Limb (tissue), 2 donors: ENCODE measurements around the gene MVB12B.
A peak's percentile ranks its signal among the peaks of the same experiment; 100 is the strongest.

ENCODE experiments used
- DNase-seq, 2 donors: peaks; one replicate each; pipeline ENCODE4 v3.0.0-alpha.2; 2016; ENCODE audit errors: extremely low spot score in 2 of 2

Gene MVB12B

DNA sequence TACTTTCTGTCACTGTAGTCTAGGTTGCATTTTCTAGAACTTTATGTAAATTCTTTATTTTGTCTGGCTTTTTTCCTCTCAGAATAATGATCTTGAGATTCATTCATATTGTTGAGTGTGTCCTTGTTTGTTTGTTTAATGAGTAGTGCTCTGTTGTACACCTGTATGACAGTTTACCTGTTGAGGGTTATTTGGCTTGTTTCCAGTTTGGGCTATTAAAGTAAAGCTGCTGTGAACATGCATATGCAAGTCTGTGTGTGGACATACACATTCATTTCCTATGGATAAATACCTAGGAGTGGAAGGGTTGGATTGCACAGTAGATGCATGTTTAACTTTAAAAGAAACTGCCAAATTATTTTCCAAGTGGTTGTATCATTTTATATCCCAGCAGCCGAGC is 30.4 kb downstream of the MVB12B start:
- no peak for DNase-seq

DNA sequence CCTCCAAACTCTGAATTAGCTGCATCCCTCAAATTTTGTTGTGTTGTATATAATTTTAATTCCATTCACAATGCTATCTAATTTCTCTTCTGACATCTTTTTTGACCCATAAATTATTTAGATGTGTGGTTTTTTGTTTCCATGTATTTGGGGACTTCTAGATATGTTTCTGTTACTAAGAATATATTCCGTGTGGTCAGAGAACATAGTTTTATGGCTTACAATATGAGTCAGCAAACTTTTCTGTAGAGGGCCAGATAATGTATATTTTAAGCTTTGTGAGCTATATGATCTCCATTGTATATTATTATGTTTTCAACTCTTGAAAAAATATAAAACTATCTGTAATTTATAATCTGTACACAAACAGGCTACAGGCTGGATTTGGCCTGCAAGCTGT is 33.4 kb downstream of the MVB12B start:
- no peak for DNase-seq

DNA sequence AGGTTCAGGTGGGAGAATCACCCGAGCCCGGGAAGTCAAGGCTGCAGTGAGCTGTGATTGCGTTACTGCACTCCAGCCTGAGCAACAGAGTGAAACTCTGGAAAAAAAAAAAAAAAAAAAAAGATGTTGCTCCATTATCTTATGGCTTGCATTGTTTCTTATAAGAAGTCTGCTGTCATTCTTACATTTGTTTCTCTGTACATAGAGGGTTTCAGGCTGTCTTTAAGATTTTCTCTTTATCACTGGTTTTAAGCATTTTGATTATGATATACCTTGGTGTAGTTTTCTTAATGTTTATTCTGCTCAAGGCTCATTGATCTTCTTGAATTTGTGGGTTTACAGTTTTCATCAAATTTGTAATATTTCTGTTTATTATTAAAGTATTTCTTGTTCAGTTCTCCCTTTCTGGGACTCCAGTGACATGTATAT is 35.2 kb downstream of the MVB12B start:
- no peak for DNase-seq

DNA sequence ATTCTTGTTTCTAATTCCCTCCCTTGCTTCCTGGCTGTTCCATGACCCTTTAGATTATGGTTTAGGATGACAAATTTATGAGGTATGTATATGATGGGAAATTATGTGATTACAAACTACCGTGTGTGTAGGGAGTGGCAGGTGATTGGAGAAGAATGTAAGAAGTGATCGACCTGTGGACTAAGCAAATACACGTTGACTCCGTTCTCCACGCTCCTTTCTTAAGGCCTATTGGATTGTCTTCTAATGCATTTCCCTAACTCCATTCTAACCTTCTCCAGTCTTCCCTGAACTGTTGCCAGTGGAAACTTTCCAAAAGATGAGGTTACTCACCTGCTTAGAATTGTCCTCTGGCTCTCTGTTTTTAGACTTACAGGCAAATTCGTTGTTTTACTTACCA is 36.6 kb downstream of the MVB12B start:
- DNase-seq = no peak

DNA sequence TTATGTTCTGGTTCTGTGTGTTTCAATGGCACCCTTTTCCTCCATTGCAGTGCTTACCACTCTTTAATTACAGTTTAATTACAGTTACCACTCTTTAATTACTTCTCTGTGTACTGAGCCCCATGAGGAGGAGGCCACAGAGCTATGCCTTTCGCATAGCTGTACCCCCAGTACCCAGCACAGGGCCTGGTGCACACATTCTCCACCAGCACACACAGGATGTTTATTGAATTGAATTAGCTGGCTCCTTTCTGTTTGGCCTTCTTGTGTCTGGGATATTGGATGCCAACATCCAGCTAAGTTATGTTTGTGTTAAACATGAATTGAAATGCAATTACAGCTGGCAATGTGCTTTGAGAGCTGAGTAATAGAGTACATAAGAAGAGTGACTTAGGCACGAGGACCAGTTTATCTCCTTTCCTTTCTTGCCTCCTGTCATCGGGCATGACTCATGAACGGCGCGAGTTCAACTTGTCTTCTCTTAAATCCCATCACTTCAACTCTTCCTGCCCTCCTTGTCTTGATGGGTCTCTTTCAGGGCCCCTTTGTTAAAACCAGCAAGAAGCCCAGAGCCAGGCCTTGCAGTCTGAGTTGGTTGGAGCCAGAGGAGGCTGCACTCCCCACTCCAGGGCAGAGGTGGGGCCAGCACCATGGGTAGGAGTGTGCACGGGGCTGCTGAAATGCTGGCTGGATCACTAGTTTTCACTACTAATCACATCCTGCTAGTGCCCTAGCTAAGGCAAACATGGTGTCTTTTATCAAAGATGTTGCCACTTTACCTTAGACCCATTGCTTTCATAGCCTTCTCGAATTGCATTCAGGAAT is 37.4 kb downstream of the MVB12B start:
- no peak for DNase-seq

DNA sequence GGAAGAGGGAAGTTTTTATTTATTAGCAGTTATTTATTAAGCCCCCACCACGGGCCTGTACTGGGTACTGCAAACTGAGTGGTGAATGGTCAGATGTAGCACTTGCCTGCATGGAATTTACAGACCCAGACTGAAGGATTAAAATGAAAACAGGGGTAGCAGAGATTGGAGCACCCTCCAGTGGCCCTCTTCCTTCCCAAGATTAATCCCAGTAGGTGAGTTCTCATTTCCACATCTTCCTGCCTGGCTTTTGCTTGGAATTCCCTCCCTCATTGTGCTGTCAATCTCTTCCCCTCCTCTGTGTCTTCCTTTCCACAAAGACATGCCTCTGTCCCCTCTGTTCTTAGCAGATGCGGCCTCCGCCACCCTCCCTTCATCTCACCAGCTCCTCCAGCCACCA is 39.2 kb downstream of the MVB12B start:
- DNase-seq = no peak

DNA sequence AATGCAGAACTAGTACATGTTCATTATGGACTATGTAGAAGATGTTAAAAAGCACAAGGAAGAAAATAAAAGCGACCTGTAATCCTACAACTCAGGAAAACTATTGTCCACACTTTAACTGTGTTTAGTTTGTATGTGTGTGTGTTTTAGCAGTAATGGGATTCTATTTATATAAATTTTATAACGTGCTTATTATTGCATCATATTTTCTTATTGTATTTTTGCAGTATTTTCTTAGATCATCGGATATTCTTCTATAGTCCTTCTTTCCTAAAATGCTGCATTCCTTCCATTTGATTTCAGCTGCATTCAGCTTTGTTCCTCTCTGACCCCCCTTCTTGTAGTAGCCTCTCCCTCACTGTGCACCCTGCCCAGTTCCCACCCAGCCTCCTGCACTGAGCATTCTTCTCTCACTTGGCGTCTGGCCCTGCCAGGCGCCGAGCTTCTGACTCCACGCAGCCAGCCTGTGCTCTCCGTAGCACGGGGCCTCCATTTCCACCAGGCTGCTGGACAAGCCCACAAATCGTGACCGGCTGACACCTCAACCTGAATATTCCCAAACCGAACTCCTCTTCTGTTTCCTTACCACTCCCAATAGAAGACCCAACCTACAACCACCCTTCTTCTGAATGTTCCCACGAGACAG is 39.9 kb downstream of the MVB12B start:
- no peak for DNase-seq

DNA sequence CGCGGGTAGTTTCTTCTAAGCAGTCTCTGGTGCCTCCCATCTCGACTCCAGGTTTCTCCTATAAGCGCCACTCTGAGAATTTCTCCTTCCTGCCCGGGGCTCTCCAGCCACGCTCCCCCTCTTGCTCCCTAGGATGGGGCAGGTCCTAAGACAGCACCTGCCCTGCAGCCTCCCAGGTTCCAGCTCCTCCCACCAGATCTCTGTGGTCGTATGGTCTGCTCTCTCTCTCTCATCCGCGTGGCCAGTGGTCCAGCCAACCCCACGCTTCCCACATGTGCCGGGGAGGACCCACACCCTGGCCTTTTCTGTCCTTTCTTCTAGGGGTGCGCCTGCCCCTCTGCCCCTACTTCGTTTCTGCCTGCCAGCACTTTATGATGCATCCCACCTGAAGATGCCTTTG is 40.5 kb downstream of the MVB12B start:
- no peak for DNase-seq

DNA sequence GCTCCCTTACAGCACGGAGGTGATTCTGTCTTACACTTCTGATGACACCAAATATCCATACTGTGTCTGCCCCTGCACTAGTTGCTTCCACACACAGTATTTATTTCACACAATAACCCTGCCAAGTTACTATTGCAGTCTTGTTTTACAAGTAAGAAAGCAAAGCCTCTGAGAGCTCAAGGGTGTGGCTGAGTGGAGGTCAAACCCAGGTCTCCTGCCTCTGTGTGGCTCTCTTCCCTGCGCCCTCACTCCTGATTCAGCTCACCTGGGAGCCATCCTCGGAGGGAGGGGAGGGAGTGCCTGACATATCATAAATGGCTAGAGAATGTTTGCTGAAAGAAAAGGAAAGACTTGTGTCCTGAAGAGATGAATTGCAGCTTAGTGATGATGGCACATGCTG is 41.0 kb downstream of the MVB12B start:
- no peak for DNase-seq

DNA sequence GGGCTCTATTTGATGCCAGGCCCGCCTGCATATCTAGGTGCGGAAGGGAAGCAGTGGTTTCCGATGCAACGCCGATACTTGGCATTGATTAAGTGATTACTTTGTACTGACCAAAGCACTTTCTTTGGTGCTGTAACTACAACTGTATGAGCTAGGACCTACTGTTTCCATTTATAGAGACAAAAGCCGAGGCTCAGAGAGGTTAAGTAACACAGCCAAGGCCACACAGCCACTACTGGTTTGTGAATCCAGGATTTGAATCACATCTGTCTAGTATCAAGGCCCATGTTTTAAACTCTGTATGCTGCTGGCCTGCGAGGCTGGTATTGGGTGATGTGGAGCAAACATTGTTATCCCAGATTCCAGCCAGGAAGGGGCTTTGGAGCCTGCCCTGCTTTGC is 41.4 kb downstream of the MVB12B start:
- DNase-seq = no peak

DNA sequence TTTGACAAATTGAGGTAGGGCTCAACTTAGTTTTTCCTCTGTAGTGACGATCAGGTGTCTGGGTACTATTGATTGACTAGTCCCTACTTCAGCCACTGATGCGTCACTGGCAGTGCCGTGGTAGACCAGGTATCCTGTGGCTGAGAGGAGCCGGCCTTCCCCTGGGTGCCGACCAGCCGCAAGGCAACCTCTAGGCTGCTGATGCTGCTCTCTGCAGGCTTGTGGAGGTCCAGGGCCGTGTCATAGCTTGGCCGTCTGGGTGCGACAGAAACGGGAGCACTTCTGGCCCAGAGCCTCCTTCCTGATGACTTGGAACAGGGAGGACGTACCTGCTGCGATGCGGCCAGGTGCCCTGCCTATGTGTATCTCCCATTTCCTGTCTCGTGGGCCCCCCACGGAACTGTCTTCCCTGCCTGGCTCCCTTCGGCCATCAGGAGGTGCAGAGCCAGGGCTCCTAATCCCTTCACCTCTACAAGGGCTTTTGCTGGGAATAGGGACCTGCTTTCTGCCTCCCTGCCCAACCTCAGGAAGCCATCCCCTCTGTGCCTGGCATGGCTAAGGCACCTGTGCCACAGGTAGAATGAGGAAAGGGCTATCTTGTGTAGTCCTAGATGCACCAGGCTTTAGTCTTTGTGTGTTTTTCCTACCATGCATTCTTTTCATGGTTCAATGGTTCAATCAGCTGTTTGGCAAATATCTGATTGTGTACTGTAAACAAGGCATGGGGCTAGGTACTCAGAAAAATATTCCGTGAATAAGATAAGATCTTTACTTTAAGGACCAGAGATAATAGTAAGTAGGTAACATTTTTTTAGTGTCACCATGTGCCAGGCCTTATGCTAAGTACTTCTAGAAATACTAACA is 44.6 kb downstream of the MVB12B start:
- no peak for DNase-seq

DNA sequence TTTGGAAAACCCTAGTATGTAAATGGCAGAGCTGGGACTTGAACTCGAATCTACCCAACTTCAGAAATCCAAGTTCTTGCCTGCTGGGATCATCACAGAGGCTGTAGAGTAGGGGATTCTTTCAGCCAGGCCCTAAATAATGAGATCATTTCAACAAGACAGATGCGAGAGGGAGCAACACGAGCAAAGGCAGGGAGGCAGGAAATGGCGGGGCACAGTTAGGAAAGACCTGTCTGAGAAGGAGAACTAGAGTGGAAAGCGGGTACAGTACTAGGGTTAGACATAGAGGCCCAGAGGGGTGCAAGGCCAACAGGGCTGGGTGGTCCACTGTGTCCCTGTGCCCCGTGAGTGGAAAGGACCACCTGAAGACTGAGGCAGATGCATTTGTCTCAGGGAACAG is 46.1 kb downstream of the MVB12B start:
- DNase-seq = no peak

DNA sequence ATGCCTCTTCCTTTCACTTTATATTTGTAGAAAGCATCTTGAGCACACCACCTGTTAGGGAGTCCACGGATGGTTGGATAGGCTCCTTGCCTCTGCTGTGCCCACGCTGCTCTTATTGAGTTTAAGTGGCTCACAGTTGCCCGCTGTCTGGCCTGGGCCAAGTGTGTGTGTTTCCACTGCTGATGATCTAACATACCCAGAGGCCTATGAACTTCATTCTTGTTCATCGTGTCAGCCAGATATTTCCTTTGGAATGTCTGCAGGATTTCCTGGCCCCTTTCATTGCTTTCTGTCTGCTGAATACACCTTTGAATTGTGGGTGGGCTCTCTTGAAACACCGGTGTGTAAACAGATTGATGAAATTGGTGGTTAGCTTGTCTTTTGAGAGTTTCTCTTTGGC is 46.6 kb downstream of the MVB12B start:
- DNase-seq = no peak

DNA sequence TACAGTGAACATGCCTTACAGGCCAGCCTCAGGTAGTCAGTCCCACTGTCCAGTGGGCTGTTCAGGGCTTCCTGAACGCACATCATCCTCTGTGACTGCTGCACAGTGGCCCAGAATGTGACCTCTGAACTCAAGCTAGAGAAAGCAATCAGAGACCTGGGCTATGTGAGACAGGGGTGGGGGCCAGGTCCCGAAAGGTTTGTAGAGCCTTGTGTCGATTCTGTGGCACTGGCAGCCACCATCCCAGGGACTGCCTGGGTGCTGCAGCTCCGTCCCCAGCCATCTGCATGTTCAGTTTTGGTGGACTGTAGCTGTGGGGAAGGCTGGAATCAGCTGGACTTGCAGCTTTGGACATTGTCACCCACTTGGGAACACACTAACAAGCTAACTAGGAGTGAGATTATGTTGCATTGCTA is 47.7 kb downstream of the MVB12B start:
- no peak for DNase-seq

DNA sequence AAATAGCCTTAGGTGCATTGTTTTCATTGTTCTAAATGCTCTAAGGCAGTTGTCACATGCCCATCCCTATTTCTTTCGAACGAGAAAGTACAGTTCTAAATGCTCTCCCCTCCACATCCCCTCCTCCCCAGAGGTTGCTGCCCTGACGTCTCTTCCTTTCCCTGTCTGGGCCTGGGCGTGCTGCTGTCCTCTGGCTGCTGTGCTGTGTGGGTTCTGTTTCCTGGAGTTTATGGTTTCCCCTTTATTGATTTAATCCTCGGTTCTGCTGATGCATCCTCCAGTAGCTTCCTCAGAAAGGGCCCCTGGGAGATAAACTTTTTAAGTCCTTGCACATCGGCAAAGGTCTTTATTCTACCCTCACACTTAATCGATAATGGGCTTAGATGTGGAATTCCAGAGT is 48.8 kb downstream of the MVB12B start:
- peak in 1 of 2 donors; percentile 14 for DNase-seq

DNA sequence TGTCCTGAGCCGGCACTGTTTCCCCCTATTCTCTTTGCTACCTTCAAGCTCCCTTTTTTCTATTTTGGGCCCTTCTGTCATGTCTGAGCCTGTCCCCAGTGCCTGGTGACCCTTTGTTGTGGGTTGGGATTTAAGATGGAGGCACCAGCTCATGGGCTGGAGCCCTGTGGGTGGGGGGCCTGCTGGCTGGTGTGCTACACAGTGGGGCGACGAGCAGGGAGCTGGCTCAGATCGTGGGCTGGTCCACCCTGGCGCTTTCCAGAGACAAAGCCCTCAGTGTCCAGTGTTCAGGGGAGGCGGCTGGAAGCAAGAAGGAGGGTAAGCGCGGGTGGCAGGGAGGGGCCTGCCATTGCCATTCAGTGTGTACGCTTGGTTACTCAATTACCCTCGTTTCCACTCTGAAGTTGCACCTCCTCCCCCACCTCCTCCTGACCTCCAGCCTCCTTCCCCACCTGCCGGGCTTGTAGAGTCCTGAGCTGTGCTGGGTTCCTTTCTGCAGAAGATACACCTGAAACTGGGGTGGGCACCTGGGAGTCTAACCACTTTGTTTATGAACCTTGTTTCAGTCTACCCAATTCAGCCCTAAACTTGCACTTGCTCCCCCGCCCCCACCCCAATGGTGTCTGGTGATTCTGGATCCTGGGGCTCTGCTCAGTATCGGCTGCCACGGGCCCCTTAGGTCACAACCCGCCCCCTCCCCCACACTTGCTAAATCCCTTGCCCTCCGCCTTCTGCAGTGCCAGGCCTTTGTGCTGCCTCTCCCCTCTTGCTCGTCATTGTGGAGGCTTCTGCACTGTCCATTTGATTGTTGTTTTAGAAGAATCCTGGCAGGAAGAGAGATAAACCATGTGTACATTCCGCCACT is 49.9 kb downstream of the MVB12B start:
- DNase-seq = no peak

DNA sequence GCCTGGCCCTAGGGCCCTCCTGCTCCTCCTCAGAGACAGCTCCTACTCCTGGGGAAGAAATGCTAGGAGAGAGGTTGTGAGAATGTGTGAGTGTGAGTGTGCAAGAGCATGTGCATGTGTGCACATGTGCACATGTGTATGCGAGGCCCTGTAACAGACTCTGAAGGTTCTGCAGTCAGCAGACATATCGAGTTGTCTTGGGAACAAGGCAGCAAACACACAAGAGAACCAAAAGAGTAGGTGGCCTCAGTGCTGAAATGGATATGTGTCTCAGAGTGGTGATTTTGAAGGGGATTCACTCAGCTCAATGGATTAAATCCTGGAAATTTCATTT is 50.5 kb downstream of the MVB12B start:
- no peak for DNase-seq

DNA sequence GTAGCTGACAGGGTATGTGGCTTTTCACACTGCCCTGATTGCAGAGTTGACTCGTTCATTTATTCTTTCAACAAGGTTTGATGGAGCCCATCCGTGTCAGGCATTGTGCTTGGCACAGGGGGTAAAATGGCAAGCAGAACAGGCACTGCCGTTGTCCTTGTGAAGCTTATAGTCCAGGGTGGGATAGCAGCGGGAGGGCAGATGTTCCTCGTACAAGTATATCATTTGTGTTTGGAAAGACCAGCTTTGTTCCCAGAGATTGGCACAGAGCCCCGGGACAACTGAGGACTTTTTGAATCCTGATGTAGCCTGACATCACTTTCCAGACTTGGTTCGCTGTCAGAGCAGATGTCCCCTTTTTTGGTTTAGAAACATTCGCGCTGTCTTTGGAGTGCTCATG is 50.9 kb downstream of the MVB12B start:
- no peak for DNase-seq

DNA sequence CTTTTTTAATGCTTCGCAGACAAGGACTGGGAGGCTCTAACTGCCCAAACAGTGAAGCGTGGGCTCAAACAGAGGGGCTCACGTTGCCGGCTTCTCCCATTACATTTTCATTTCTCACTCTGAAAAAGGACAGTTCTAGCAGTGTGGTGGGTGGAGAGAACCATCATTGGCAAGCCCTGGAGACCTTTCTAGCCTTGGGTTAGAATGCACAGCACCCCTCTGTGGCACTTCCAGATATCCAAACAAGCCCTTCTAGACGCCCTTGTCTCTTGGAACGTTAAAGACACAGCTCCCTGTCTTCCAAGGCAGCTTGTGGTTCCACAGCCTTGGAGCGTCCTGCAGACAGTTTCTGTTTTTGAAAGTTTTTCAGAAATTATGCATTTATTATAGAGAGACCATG is 52.1 kb downstream of the MVB12B start:
- DNase-seq = no peak

DNA sequence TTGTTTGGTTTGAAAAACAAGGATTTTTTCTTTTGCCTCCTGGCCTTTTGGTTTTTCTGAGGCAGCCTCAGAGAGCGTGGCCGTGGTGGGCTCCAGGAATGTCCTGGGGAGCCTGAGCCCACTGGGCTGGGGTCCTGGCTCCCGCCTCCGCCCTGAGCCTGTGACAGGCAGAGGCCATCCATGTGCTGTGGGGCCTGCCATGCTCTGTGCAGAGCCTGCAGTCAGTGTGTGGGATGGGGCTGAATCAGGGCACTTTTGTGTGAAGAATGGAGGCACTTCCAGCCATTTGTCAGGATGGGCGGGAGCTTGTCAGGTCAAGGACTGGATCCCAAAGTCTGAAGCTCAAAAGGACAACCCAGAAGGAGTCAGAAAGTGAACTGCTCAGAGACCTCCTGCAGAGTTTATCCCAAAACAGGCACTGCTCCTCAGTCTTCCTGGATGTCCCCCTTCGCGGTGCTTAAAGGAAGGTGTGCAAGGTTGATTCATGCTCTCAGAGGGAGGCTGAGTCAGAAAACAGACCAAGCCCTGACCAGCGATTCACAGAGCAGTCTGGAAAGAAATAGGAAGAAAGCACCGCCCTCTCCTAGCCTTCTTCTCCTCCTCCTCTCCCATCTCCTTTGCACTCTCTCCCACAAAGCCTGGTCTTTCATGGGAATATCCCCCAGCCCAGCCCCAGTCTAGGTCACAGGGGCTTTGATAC is 53.2 kb downstream of the MVB12B start:
- no peak for DNase-seq

DNA sequence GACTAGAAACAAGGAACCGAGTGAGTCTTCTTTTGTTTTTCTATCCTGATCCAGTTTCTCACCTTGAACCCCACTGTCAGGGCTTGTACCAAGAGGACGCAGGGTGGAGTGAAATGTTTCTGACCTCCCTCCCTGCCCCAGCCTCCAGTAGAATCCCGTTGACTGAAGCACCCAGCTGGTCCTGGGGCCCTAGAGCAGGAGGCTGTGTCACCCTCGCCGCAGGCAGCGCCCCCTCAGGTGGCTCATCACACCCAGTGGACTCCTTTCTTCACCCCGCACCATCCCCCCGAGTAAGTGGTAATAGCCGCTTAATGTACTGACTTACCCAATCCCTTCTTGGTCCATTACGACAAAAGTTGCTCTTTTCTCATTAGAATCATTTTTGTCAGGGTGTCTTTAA is 53.8 kb downstream of the MVB12B start:
- DNase-seq = no peak
